Middle frontal gyrus (tissue), 1 donor: Measurements from ENCODE around the gene HPCAL1.

ENCODE experiments used
- DNase-seq: peaks from one replicate; pipeline ENCODE4 v3.0.0-alpha.2; 2015; ENCODE audit warnings: low spot score; ENCODE audit errors: extremely low spot score

The HPCAL1 gene

DNA sequence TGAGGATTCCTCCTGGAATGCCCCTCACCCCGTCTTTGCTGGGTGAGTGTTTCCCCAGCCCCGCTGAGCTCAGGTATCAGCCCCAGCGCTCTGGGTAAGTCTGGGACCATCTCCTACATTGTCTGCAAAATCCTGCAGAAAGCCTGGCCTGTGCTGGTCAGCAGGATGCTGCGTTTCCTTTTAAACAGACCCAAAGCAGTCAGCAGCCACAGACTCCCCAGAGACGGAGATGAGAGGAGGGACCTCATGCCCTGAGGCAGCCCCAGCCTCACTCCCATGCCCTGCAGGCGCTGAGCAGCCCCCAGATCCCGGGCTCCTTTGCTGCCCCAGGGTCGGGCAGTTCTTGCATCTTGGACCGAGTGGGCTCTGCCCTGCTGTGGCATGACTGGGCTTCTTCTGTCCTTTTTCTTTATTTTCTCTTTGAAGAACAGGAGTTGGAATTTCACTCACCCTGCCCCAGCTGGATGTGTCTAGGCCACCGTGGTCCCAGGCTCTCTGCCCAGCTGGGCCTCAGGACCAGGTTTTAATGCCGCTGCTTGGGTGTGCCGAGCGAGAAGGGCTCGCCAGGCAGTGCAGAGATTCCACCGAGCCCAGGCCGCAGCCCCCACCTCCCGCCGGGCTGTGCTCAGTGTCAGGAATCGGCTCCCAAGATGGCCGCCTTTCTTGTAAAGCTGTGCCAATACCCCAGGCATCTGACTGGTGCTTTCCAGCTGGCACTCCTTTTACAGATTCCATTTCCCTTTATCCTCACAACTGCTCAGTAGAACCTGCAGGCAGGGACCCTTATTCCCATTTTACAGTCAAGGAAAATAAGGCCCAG, 101.8 kb downstream of the HPCAL1 start:
- DNase-seq: no peak

DNA sequence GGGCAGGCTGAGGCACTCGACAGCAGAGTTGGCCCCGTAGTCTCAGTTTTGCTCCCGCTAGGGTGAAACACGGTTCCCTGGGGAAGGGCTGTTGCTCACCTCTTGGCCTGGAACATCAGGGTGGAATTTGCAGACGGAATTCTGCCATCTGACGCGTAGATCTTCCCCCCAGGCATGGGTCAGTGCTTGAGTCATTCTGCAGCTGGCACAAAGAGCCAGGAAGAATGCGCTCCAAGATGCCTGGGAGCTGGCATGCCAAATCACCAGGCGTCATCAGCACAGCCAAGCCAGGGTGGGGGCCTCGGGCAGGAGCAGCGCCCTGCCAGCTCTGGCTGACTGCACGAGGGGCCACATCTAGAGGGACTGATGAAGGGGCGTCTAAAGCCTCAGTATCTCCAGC, 102.7 kb downstream of the HPCAL1 start:
- no peak for DNase-seq

- DNase-seq: no peak
These were observed 103.3 kb downstream of the HPCAL1 start for GRCh38 chr2:10406016-10406415.

DNA sequence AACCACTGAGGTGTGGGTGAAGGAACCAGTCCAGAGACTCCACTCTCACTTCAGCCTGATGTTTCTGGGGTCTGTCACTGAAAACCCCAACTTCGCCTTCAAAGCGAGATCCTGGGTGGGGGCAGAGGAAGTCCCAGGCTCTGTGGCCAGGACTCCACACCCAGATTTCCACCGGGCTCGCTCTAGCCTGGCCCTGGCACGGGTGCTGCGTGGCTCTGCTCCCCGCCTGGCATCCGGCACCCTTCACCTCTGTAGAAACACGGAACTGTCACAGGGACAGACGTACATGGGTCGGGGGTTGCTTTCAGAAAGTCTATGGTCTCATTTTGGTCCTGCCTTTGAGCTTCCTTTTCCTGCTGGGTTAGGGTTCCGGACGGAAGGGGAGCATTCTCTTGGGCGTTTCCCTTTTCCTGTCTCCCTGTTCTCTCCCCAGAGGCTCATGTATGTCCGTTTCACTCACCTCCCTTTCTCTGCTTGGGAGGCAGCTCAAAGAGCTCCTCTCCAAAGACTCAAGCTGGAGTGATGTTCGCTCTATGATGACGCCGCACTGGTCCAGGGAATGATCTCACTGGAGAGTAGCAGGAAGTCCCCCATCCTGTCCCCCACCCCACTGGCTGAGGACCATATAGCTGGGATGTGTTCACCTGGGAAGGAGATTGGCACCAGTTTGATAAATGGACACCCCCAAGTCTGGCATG, 103.9 kb downstream of the HPCAL1 start:
- DNase-seq: no peak

DNA sequence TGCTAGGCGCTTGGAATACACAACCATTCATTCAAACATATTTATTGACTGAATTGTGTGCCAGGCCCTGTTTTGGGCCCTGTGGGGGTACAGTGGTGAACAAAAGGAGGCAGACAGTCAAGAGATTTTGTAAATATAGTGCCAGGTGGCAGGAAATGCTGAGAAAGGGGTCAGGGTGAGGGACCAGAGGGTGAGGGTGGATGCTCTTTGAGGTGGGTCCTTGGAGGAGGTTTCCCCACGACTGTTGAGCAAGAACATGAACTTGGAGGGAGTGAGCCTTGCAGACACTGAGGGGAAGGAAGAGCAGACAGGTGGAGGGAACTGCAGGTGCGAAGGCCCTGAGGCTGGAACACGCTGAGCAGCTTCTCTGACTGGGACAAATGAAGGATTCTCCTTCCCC, 104.7 kb downstream of the HPCAL1 start:
- no peak for DNase-seq

DNA sequence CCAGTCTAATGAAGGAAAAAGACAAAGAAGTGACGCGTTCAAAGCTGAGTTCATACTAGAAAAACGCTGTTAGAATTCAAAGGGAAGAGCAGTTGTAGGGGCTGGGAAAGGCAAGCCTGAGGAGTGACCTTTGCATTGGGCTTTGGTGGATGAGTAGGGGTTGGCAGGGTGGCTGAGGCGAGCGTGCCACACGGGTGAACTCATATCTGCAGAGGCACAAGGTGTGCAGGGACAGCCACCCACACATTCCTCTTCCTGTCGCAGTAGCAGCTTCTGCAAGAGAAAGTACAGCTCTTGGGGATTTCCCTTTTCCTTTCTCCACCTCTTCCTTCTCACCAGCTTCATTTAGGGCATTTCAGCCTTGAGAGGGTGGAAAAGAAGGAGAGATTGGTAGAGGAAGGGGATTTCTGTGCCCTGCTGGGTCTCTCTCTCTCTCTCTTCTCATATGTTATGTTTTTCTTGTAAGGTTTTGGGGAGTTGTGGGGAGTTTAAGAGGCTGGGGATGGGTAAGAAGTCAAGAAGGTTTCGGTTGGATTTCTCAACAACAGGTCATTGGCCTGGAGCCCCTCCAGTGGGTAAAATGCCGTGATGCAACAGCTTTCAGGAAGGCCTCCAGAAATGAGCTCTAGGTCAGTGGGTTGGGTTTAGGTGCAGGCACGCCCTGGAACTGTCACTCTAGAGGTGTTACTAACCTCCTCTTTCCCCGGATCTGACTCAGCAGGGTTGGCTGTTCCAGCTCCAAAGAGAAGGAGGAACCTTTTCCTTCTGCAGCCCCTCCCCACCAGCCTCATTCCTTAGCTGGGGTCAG, 105.3 kb downstream of the HPCAL1 start:
- no peak for DNase-seq

DNA sequence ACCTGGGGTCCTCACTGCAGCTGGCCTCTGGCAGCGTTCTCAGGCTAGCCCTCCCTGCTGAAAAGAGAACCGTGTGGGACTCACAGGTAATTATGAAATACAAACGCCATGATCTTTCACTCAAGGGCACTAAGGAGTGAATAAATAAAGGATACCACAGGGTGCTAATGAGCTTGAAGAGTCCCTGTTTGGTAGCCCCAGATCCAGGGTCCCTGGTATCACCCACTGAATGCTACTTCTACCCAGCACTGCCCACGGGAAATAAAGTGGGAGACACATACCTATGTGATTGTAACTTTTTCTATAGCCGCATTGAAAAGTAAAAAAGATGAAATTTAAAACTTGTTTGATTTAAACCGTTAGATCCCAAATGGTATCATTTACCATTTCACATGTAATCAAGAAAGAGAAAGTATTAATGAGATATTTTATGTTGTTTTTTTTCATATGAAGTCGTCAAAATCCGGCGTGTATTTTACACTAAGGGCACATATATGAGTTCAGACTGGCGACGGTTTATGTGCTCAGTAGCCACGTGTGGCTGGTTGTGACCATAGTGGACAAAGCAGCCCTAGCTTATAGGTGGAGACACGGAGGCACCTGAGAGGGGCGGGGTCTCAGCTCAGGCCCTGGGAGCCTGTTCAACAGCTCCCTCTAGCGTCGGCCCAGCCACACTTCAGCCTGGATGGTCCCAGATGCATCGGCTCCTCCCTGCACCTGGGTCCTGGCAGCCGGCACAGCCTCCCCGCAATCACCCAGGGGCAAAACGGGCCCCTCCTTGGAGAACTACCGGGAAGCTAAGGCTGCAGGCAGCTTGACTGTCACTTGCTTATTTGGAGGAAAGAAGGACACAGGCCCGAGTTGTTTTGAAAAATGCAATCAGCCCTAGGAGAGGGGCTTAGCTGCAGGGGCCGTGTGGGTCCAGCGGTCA, 106.2 kb downstream of the HPCAL1 start:
- peak; percentile 49 for DNase-seq

DNA sequence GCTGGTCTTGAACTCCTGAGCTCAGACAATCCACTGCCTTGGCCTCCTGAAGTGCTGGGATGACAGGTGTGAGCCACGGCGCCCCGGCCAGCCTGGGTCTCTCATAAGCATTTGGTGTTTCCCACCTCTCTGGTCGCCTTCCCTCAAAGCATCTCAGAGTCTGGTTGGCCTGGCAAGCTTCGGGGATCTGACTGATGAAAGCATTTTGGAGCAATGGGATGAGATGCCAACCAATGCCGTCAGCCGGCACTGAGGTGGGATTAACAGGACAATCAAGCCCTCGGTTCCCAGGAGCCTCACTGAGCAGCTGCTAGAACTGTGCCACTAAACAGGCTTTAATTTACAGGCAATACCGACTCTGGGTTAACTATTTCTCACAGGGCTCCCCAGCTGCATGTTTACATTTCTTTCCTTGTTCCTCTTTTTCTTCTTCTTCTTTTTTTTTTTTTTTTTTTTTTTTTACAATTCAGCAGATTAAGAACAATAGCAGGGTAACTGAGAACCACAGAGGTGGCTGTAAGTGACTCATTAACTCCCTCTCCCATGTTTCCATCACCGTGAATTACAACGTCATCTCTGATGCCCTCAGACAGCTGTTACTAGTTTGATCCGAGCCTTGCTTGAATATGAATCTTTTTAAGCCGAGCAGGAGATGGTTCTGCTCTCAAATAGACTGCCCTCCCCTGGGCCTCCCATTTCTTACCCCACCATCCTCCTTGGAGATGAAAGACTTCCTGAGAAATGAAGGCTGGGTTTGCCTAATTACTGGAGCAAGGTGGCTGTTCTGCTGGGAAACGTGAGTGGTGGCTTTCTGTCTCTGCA, 107.5 kb downstream of the HPCAL1 start:
- no peak for DNase-seq

- DNase-seq: no peak
These were observed 108.2 kb downstream of the HPCAL1 start for GRCh38 chr2:10410823-10411437.

DNA sequence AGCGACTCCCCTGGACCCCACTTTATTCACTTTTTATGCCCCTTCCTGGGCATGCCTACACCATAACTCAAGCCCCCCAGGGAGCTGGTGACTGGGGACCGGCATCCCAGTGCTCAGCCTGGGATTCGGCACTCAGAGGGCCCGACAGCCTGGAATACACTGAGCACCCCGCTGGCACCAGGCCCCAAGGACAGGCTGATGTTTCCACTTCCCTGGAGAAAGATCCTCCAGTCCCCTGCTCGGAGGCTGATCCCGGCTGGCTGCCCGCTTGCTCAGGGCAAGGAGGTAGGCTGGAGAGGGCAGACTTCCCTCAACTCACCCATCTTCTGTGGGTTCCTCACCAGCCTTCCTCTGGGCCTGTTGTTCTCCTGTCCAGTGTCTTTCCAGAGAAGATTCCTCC, 108.9 kb downstream of the HPCAL1 start:
- DNase-seq: no peak

- DNase-seq: no peak
These were observed 109.7 kb downstream of the HPCAL1 start for GRCh38 chr2:10412380-10412779.

DNA sequence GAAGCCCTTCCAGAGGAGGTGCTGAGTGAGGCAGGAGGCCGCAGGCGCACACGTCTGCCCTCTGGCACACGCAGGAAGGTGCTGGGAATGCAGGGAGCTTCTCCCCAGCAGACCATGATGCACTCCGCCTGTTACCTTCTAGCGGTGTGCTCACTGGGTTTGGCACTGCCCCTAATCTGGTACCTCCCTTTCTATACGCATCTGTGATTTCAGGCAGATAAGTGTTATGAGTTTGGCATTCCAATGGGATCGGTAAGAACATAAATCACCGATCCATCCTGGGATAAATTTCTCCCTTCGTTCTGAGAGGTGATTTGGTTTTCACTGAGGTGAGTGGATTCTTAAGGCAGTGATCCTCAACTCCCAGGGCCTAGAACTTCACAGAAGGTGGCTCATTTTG, 110.8 kb downstream of the HPCAL1 start:
- DNase-seq: no peak

GRCh38 chr2:10413991-10414451, 111.3 kb downstream of the HPCAL1 start:
- no peak for DNase-seq

- no peak for DNase-seq
These were observed 111.9 kb downstream of the HPCAL1 start for GRCh38 chr2:10414591-10414990.

- no peak for DNase-seq
These were observed 112.3 kb downstream of the HPCAL1 start for GRCh38 chr2:10415048-10415447.

- DNase-seq: no peak
These were observed 112.9 kb downstream of the HPCAL1 start for GRCh38 chr2:10415640-10416039.

DNA sequence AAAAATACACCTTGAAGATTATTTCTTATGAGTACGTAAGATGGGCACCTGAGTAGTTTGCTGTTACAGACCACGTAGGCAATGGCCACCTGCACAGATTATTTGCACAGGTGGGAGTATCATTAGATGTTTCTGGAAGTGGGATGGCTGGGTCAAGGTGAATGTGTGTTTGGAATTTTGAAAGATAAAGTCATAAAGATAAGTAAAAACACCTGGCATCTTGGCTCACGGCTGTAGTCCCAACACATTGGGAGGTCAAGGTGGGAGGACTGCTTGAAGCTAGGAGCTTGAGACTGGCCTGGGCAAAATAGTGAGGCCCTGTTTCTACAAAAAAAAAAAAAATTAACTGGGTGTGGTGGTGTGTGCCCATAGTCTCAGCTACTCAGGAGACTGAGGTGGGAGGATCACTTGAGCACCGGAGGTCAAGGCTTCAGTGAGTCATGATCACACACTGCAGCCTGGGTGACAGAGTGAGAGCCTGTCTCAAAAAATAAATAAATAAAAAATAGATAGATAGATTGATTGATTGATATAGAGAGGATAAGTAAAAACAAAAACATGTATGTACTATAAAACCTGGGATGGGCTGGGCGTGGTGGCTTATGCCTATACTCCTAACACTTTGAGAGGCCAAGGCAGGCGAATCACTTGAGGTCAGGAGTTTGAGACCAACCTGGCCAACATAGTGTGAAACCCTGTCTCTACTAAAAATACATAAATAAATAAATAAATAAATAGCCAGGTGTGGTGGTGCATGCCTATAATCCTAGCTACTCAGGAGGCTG, 115.0 kb downstream of the HPCAL1 start:
- DNase-seq: no peak

DNA sequence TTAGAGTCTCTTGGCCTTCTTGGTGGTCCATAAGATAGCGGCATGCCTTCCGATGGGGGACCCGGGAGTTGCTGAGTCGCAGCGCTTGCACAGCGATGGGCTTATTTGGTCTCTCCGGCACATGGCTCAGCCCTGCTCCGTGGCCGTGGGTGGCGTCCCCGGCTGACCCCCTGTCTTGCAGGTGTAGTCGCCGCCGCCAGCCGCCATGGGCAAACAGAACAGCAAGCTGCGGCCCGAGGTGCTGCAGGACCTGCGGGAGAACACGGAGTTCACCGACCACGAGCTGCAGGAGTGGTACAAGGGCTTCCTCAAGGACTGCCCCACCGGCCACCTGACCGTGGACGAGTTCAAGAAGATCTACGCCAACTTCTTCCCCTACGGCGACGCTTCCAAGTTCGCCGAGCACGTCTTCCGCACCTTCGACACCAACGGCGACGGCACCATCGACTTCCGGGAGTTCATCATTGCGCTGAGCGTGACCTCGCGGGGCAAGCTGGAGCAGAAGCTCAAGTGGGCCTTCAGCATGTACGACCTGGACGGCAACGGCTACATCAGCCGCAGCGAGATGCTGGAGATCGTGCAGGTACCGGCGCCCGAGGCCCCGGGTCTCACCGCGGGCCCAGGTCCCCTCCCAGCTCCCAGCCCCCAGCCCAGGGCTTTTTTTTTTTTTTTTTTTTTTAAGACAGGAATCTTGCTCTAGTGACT, 117.0 kb downstream of the HPCAL1 start:
- DNase-seq: no peak
